Fibroblast of peridontal ligament (primary cell): ENCODE results near the gene PUS10.
"Not testable (repeated sequence)": the region's sequence is repeated elsewhere in the genome, so short reads cannot be mapped to it uniquely, and the experiment has no call there.

ENCODE experiments used
- DNase-seq: peaks from one replicate; pipeline ENCODE4 v3.0.0-alpha.2; 2010; ENCODE audit errors: extremely low read depth

Gene PUS10

DNA sequence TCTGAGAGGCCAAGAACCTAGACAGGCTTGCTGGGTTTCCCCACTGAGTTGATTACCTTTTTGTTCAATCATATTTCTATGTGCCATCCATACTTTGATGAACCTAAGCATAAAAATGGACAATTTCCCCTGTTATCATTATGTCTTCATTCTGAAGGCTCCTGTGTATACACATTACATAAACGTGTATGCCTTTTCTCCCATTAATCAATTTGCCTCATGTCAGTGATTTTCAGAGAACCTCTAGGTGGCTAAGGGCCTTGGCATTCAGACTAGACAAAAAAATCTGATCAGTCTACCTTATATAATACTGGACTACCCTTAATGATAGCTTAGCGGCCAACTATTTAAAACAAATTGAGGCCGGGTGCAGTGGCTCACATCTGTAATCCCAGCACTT is 4.7 kb downstream of the PUS10 start:
- DNase-seq: no peak

DNA sequence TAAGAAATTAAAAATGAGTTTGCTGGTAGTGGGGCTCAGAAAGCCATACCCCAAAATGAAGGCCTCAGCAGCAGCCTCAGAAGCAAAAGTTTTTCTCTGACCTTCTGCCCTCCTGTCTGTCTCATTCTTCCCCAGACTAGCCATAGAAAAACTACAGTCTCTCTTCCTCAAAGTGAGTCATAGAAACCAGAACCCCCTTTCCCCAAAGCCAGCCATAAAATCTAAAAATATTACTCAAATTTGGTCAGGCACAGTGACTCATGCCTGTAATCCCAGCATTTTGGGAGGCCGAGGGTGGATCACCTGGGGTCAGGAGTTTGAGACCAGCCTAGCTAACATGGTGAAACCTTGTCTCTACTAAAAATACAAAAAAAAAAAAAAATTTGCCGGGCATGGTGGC is 5.8 kb downstream of the PUS10 start:
- peak; percentile 70 for DNase-seq

DNA sequence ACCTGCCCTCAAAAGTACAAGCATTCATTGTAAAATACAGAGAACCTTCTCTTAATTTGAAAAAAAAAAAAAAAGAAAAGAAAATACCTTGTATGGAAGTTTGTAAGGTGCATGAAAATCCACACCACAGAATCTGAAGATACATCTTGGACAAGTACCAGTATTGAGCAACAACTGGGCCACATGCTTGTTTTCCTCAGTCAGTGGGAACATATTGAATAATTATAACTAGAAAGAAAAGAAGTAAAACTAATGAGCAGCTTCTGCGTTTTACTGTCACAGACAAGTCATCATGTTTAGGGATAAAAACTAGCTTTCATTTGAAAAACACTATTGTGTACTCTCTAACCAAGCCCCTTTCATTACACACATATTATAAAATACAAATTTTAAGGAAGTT is 6.4 kb downstream of the PUS10 start:
- DNase-seq: peak; percentile 52

DNA sequence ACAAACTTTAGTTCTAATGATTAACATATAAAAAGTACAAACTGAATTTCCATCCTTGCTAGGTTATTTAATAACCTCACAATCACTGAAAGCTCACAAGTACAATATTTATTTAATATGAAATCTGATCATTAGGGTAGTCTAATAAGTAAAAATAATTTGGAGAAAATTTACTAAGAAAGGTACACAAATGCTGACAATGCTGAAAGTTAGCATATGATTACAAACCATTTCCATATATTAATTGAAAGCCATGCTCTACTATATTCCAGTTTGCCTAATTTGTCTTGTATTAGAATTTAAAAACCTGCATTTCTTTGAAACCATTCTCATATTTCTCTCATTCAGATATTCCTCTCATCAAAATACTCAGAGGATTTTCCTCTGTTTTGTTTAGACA is 8.7 kb downstream of the PUS10 start:
- DNase-seq: no peak

DNA sequence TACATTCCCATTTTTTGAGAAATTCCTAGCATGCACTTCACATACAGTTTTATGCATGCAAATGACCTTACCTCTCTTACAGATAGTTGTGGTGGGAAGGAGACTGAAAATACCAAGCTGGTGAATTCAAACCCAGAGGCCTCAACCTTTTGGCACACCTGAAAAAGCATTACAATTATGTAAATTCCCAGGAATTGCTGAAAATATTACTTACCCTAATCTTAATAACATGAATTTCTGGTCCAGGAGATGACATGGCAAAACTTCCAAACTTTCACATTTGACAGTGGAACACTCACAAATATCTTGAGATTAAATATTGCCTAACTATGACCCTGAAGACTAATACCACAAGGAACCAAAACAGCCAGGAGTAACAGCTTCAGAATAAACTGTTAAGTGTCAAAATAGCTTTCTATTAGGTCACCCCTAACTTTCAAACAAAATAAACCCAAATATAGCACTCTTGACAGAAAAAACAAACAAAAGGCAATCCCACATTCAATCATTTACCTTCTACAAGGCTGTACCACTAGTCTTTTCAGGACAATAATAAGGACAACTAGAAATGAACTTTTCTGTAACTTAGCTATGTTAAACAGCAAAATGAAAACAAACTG is 11.5 kb downstream of the PUS10 start:
- DNase-seq: no peak

DNA sequence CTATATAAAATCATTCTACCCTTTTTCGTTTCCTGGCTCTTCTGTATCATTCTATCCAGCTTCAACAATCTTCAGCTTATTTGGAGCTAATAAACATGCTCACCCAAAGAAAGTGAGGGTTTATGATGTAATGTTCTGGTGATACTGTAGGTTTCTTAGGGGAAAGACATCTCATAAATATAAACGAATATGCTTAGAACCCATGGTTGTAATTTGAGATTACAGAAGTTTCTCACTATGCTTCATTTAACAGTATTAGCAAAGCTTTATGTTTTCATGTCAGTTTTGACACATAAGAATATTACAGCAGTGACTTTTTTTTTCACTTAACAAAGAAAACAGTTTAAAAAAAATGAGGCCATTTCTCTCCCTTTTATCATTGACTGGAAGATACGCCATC is 12.3 kb downstream of the PUS10 start:
- DNase-seq: no peak

DNA sequence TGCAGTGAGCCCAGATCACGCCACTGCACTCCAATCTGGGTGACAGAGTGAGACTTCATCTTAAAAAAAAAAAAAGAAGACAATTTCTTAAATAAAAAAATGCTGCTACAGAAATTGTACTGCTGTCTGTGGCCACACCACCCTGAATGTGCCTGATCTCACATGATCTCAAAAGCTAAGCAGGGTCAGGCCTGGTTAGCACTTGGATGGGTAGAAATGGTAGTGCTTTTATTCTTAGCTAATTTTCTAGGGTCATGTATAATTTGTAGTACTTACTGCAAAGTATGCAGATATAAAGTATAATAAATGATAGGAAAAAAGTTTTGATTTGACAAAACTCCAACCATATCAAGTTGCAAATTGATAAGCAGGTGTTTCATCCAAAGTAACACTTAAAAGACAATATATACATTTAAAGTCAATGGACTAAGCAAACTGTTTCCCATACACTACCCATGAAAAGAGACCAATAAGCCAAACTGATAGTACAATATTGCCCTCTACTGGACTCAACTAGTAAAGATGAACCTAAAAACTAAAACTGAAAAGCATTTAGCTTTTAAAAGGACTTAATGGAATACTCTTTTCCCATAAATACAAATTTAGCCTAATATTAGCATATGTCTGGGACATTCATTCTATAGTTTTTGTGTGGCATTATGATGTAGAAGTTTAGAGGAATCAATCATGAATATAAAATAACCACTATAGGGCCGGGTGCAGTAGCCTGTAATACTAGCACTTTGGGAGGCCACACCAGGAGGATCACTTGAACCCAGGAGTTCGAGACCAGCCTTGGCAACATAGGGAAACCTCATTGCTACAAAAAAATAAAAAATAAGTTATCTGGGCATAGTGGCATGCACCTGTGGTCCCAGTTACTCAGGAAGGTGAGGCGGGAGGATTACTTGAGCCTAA is 19.2 kb downstream of the PUS10 start:
- peak; percentile 77 for DNase-seq

DNA sequence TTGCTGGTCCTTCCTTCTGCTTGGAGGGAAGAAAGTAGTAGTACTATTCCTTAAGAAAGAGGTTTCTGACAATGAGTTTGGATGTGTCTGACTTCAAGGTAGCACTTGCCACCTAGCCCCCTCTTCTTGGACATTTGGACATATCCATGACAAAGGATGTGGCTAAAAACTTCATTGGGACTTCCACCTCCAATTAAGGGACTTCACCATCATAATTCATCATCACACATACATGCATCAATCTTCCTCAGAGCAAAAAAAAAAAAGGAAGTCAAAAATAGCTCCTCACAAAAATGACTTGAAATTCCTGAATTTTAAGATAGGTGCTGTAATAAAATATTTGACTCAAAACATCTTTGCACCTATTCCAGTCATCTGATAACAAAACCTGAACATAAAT is 23.9 kb downstream of the PUS10 start:
- DNase-seq: no peak

DNA sequence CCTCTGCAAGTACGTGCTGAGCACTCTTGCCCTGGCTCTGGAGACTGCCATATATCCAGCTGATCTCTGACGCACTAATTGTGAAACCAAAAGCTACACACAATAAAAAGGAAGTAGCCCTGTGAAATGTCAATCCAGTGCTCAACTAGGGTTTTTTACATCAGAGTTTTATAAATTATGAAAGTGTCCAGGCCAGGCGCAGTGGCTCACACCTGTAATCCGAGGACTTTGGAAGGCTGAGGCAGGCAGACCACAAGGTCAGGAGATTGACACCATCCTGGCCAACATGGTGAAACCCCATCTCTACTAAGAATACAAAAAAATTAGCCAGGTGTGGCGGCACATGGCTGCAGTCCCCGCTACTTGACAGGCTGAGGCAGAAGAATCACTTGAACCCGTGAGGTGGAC is 25.1 kb downstream of the PUS10 start:
- no peak for DNase-seq

DNA sequence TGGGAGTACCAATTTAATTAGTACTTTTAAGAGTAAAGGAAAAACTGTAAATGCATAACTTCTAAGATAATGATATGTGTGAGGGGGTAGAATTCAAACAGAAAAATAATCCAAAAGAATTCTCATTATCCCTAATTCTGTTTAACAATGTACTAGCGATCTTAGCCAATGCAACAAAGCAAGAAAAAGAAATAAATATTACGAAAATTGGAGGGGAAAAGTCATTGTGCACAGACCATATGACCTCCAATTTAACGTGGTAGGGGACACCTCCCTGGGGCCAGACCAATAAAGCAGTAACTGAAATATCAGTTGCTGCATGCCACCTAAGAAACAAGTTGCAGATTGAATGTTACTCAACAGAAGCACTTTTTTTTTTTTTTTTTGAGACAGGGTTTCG is 26.4 kb downstream of the PUS10 start:
- DNase-seq: no peak

DNA sequence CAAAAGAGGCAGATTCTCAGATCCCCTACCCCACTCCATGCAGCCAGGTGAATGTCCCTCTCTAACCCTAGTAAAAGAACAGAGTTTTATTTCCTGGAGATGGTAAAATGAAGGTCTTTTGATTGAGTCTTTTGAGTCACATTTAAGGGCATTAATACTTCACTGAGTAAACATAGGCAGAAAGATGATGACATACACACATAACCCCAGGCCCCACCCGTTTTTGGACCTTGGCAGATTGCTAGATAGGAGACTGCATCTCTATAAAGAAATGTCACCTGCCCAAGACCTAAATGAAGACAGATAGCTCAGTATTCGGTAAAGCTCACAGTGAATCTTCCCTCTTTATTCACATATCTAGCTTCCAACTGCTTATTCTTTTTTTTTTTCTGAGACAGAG is 28.8 kb downstream of the PUS10 start:
- DNase-seq: peak; percentile 3

DNA sequence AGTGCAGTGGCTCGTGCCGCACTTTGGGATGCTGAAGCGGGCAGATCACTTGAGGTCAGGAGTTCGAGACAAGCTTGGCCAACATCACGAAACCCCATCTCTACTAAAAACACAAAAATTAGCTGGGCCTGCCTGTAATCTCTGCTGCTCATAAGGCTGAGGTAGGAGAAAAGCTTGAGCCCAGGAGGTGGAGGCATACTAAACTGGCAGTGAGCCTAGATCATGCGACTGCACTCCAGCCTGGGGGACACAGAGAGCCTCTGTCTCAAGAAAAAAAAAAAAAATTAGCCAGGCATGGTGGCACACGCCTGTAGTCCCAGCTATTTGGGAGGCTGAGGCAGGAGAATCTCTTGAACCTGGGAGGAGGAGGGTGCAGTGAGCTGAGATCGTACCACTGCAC is 30.4 kb downstream of the PUS10 start:
- DNase-seq: not testable (repeated sequence)

DNA sequence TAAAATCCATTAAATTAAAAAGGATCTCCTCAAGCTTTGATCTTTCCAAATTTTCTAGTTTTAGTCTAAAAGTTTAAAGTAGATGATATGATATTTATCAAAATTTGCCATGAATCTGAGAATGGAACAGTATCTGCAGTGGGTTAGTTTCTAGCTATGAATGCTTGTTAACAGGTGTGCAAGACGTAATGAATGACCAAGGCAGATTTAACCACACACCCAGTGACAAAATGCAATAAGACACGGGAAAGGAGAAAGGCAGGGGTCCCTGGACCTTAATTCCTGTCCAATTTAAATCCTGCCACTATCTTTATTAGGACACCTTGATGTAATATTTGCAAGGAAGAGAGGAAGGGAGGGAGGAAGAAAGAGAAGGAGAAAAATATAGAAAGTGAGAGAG is 31.0 kb downstream of the PUS10 start:
- no peak for DNase-seq

DNA sequence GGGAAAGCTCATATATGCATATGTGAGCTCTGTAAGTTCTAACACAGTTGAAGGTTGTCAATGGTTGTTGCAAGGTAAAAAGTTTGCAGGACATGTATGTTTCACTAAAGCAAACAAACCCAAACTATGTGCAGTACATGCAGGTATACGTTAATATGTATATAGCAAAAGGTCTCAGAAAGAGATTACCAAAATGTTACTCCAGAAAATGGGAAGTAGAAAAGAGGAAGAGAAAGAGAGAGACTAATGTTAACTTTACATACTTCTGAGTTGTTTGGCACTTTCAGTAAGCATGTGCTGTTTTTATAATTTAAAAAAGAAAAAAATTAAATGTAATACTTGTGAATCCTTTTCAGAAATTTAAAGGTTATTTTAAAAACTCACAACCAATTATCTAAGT is 33.3 kb downstream of the PUS10 start:
- no peak for DNase-seq

DNA sequence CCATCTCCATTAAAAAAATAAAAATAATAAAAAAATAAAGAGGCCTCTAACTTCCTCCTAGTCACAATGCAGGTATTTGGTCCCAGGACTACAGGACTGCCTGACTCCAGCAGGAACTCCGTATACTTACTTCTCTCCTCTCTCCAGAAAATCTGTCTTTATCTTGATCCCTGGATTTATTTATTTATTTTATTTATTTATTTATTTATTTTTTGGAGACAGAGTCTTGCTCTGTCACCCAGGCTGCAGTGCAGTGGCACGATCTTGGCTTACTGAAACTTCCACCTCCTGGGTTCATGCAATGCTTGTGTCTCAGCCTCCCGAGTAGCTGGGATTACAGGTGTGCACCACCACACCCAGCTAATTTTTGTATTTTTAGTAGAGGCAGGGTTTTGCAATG is 36.0 kb downstream of the PUS10 start:
- not testable (repeated sequence) for DNase-seq

DNA sequence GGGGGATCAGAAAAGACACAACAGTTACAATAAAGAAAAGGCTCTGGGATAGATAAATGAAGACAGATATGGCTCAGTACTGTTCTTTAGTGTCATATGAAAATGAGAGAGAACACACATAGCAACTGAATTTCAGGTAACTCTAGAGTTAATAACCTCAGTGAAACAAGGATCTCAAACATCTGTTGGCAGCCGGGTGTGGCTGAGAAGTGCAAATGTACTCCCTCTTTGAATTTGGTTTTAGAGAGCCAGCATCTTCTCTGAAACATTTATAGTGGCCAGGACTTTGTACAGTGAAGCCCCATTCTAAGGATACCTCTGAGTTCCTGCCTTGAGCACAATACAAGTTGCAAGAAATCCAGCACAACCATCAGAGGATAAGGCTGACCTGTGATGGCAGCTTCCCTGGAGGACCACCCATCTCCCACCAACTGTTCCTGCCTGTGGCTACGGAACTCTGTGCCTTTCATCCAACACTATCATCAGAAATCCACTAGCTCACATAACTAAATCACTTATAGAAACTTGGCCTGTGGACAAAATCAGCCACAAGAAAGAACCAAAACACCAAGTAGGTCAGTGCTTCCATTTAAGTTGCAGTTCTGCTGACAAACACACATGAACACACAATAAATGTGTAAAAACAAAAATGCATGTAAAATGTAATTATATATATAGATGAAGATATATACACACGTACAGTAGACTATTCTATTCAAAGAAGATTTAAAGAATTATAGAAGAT is 37.8 kb downstream of the PUS10 start:
- no peak for DNase-seq

DNA sequence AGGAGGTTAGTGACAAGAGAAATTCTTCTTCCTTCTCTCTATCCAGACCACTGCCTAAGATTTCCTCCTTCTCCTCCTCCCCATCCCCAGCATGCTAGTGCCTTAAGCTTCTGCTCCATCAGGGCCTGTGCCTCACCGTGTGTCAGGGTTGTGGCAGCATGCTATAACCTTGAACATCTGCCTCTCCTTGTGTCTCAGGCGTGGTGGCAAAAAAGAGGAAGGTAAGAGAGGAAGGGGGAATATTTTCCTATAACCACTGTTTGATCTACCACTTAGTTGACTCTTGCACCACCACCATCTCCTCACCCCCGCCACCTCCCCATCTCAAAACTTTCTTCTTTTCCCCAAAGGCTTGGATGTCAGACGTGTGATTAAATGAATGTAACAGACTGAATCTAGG is 38.8 kb downstream of the PUS10 start:
- DNase-seq: no peak

DNA sequence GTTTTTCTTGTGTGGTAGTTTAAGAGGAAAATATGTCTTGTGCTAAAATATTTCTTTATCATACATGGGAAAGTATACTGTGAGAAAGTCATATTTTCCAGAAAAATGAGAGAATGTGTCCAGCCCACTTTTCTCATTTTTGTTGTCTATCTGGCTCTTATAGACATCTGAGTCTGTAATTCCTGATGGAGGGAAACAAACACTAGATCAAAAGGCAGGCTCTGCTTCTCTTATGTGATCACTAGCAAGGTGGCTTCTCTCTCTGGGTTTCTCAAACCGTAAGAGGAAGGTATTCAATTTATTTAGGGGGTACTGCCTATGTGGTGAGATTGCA is 40.5 kb downstream of the PUS10 start:
- DNase-seq: no peak

DNA sequence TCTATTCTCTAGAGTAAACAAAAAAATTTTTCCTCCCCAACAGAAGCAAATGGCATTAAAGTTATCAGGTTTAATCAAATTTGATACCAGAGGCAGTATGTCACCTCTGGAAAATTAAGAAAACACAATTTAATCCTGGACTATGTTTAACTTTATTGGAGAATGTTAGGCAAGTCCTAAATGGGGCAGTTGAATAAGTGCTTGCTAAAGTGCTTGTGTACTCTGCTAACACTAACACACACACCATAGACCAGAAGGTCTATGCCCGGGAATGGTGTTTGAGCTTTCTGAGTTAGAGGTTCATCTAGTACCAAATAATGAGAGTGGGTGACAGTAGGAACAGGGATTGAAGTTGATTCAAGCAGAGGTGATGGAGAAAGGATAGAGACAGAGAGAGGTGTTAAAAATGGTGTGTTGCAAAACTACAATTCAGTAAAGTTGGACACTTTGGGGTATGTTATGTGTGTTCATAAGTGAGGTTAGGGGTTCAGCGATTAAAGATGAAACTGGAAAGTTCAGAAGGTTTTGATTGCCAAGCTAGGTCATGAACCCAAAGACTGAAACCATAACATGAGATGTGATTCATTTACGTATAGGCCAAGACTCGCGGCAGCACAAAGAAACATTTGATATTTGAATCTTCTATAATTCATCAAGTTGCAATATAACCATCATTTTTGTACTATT is 41.0 kb downstream of the PUS10 start:
- DNase-seq: no peak

DNA sequence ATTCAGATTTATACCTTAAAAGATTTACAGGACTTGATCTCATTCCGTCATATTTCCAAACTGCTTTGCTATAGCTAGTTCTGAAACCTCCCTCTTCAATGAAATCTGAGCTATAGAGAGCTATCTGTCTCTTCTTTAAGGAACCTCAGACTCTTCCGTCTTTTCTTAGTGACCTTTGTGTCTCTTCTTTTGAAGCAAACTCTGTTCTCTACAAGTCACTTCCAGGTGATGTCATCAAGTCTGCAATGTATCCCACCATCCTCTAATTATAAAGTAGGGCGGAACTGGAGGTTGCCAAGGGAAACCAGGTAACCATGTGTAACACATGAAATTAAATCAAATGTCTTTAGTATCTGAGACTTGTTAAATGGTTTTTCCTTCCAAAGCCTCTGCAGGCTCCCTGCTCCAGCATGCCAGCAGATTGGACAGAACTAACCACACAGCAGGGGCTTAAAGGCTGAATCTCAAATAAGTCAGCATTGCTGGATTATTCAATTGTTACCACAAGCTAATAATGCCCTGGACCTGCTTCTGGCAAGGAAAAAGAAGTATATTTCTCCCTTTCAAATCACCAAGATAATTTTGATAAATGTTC is 41.7 kb downstream of the PUS10 start:
- DNase-seq: no peak

DNA sequence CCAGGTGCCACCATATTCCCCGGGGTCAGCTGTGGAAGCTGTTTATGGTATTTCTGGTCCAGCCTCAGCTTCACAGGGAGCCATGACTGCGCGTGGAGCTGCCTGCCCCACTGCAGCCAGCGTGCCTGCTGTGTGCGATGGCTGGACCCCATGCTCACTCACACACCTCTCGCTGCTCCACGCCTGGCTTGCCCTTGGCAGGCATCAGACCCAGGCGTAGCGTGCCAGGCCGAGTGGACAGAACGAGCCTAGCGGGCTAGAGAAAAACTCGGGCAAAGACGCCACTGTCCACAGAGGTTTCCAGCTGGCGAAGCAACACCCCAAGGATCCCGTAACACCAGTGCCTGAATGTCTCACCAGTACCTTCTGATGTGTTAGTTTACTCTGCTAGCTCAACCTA is 43.4 kb downstream of the PUS10 start:
- DNase-seq: no peak

DNA sequence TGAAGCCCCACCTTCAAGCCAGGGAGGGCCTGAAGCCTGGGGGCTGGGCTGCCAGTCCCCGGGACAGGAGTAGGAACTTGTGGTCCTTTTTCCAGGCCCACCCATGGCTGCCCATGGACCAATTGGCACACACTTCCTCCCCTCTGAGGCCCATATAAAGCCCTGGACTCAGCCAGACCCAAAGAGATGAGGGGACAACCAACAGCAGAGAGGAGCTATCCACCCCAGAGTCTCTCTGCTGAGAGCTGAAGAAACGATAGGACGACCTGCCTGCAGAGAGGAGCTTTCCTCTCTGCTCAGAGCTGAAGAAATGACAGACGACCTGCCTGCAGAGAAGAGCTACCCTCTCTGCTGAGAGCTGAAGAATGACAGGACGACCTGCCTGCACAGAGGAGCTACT is 44.4 kb downstream of the PUS10 start:
- DNase-seq: no peak
